CD4-positive, alpha-beta T cell treated with Interferon alpha-2 for 1 hour (primary cell): ENCODE results near the gene MAD1L1.

Experiments used
- DNase-seq, 2 donors: peaks; one replicate each; pipeline ENCODE4 v3.0.0-alpha.2; 2020 to 2022

Gene MAD1L1

DNA sequence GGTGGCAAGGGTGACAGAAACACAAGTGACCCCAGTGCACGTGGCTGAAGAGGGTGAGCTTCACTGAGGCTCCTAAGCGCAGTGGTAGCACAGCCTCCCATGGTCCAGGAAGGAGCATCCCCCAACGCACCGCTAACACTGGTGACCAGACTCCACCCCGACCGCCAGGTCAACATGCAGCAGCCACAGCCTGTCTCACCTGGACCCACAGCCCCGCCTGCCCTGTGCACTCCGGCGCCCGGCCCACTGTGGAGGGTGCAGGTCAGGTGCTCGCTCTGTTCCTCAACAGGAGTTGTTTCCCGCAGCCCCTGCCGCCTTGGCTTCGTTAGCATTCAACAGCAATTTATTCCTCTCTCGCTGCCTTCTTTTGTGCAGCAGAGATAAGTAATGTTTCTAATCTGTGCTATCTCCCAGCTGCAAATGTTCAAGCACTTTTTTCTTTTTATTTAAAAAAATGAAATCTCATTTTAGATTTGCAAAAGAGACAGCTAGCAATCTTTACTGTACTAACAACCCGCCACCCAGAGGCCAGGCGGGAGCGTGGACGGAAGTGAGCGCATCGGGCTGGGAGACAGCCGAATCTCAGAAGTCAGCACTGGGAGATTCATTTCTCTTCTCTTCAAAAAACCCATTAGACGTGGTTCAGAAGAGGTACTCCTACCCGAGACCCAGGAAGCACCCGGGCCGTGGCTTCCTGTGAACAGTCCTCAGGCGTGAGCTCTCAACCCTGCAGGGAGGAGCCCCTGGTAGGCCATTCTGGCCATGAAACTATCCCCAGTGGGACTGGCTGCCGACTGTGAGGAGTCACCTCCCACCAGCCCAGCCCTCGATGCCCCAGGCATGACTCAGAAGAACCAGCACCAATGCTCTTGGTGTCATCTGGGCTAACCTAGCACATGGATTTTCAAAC is 133.4 kb downstream of the MAD1L1 start:
- DNase-seq, result peak; percentile 24 to 30

DNA sequence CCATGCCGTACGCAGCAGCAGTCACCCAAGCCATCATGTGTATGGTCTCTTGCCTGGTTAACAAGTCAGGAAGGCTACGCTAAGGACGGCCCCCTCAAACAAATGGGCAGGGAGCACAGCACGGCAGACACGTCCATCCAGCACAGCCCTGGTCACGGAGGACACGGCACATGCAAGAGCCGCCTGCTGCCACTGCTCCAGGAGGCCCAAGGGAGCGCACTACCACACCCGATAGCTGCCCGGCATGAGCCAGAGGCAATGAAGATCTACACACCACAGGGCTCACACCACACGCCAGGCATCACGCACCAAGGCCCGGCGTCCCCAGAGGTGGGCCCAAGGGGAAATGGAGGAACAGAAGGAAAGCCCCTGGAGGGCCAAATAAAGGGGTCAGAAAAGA is 134.2 kb downstream of the MAD1L1 start:
- no peak for DNase-seq

DNA sequence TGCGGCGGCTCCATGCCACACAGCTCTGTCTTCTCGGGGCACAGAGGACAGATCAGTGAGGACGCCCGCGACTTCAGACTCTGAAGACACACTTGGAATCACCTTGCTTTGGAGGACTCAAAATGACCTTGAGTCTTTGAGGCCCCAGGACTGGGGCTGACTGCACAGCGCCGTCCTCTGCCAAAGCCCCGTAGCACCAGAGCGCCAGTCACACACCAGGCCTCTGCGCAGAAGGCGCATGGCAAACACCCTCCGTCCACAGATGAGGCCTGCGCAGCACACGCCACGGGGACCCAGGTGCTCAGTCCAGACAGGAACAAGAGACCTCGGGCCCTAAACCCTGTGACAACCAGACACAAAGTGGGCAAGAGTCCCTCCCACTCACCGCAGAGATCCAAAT is 134.7 kb downstream of the MAD1L1 start:
- no peak for DNase-seq

DNA sequence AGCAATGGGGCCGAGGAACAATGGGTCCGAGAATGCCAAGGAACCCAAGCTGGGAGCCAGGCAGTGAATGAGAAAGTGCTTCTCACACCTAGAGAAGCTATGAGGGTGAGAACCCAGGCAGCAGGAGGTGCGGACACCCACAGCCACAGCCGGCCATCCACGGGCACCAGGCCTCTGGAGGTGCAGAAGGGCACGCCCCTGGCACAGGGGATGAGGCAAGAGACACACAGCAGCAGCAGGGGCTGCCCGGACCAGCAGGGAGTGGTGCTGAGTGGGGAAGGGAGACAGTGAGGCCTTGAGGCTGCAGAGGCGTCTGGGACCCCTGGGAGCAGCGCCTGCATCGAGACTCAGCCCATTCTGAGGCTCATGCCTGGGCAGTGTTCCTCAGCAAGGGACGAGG is 135.3 kb downstream of the MAD1L1 start:
- no peak for DNase-seq

DNA sequence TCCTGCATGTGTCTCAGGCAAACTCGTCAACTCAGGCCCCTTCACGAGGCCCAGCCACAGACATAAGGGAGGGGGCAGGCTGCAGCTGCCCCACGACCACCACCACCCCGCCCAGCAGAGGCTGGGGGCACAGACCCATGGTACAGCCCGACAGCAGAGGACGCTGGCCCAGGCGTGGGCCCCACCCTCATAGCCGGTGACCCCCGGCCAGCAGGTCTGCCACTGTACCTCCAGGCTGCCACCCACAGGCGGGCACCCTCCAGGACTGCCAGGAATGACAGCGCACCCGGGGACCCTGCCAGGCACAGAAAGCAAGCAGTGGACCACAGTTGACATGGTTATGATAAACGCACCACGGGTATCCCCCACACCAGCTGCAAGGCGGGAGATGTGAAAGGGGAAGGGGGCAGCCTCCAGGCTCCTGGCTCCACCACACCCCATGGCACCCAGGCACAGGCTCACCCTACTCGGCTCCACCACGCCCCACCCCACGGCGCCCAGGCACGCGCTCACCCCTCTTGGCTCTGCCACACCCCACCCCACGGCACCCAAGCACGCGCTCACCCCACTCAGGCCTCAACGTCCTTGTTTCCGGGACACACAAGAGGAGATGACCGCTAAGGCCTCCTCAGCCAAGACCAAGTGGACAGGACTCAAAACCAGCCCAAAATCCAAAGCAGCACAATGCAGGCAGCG is 135.9 kb downstream of the MAD1L1 start:
- no peak for DNase-seq

DNA sequence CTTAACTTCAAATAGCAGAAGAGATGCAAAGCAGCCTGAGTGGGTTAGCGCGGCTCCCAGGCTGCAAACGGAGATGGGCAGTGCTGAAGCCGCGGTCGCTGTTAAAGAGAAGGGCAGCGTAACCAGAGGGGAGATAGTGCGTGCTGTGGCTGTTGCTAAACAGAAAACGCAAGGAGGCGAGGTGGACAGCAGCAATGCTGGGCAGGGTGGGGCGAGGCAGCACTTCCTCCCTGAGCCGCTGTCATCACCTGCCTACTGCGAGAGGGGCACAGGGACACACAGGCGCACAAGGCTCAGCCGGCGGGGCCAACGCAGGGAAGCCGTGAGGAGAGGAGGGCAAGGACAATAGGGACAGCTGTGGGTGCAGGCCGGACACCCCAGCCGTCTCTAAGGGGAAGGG is 137.3 kb downstream of the MAD1L1 start:
- DNase-seq, result no peak

DNA sequence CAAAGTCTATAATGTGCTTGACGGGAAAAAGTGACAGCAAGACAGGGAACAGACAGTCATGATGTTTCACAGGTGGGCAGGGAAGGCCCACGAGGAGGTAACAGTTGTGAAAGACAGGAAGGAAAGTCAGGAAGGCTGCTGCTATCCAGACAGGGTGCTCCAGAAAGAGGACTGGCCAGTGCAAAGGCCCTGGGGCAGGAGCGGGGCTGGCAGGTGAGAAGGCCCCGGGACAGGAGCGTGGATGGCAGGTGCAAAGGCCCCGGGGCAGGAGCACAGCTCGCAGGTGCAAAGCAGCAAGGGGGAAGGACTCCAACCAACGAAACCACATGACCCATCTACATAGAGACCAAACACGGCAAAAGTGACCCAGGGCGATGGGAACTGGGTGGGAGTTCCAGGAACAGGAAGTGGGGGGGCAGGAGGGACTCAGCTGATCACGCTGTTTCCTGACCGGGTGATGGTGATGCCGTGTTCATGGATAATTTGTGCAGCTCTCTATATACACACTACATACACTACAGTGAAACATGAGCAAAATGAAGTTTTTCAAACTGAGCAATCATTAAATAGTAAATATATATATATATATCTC is 138.2 kb downstream of the MAD1L1 start:
- DNase-seq, result no peak

DNA sequence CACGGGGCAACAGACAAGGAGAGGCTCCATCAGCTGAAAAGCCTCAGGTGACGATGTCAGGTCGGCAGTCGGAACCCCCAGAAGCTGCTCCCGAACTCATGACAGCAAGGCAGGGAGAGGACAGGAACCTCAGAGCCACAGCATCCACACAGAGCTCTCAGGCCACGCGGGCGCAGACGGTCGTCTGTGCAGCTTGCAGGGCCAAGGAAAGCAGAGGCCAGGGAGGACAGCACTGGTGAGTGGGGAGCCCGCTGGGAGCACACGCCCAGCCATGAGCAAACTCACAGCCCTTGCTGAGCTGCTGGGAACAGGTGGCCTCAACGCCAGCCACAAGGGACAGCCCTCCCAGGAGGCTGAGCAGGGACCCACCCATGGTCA is 138.9 kb downstream of the MAD1L1 start:
- no peak for DNase-seq

DNA sequence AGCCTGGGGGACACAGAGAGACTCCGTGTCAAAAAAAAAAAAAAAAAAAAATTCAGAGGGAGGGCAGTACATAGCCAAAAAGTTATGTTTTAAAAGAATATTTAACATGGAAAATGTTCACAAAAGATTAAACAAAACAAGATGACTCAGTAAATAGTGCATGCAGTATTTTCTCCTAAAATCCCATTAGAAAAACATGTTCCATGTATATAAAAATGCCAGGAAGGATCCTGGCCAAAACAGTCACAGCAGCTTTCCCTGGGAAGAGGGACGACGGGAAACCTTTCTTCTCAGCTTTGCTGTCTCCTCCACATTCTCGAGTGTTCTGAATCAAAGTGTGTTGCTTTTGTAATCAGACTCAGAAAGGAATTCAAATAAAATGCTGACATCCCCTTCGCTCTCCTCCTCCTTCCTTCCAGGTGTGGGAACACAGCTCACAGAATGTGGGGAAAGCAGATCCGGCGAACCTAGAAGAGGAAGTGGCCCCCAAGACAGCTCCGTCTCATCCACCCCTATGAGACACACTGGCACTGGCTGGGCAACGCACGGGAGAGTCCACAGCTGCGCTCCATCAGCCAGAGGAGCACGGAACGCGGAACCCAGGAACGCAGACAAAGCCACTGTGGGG is 139.4 kb downstream of the MAD1L1 start:
- no peak for DNase-seq

DNA sequence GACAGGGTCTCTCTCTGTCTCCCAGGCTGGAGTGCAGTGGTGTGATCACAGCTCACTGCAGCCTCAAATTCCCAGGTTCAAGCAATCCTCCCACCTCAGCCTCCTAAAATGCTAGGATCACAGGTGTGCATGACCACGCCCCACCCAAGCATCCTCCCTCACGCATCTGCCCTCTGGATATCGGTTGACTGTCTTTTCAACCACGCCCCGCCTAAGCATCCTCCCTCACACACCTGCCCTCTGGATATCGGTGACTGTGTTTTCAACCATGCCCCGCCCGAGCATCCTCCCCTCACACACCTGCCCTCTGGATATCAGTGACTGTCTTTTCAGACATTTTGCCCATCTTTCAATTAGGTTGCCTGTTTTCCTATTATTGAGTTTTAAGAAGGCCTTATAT is 140.5 kb downstream of the MAD1L1 start:
- DNase-seq, result no peak

DNA sequence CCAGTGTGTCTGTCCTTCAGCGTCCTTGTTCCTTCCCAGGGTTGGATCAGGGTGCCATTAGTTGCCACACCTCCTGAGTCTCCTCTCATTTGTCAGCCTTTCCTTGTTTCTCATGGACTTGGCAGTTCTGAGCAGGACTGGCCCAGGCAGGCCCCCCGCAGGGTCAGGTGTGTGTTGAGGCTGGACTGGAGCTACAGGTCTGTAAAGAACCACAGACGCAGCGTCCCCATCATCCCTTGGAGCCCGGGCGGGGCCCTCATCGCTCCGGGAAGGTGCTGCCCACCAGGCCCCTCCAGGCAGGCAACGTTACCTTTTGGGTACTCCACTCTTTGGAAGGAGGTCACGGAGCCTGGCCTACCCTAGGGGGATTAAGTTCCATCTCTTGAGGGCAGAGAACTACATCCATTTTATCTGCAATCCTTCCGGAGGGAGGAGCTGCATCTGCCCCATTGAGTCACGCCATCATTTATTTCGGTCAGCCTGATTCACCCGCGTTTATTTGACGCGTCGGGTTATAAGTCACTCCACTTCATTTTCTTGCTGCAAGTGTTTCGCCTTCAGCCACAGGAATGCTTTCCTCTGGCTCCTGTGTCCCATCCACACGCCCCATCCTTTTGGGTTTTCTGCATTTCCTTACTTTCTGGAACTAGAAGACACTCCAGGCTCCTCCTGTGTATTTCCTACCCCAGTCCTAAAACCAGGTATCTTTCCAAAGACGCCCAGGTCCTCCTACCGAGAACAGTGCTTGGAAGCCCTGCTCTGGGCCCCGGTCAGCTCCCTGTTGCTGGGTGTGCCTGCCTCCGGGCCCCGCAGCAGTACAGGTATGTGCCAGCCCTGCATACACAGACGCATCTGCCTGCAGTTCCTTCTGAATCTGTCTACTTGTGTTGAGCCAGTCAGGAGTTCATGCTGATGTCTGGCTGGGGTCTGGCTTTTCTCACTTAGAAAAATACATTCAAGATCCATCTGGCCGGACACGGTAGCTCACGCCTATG is 141.9 kb downstream of the MAD1L1 start:
- DNase-seq, result no peak

DNA sequence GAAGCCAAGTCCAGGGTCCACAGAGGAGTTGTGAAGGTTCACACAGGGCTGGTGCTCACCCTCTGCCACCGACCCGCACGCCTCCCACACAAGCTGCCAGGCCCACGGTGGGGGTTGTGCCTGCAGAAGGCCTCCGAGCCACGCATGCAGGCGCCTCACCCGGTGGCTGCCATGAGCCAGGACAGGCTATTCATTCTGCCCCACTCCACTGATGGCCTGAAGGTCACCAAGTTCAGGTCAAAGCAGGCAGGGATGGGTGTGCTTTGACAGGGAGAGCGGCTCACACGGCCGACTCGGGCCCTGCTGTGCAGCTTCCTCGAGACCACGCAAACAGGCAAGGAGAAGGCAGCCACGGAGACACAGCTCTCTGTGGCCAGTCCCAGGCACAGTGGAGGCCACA is 143.9 kb downstream of the MAD1L1 start:
- DNase-seq, result no peak

DNA sequence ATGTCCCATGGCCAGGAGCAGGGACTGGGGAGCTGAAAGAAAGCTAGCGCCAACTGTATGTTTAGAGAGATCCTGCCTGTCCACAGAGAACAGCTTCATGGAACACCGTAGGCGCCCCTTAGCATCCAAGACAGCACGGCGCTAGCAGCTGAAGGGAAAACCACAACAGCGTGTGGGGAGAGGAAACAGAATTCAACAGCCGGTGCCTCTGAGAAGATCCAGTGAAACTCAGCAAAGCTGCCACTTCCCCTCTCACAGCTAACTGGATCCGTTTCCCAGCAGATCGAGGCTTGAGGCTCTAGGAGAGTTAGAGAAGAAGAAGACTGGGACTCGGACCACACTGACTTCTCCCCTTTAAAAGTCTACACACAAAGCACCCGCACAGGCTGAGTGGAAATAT is 145.0 kb downstream of the MAD1L1 start:
- peak in 1 of 2 donors; percentile 15 for DNase-seq

DNA sequence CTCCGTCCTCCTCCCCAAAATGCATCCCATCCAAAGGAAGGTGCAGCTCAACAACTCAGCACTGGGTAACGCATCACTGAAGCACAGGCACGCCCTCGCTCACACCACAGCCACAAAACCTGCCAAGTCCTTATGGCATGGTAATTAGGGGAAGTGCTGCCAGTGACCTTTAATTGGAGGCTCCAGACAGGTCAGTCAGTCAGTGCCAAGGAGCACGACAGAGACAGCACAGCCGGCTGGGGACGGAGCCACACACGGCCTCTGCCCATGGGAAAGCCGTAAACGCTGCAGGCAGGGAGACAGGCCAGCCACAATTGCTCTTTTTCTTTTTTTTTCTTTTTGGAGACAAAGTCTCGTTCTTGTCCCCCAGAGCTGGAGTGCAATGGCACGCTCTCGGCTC is 146.5 kb downstream of the MAD1L1 start:
- DNase-seq, result no peak

DNA sequence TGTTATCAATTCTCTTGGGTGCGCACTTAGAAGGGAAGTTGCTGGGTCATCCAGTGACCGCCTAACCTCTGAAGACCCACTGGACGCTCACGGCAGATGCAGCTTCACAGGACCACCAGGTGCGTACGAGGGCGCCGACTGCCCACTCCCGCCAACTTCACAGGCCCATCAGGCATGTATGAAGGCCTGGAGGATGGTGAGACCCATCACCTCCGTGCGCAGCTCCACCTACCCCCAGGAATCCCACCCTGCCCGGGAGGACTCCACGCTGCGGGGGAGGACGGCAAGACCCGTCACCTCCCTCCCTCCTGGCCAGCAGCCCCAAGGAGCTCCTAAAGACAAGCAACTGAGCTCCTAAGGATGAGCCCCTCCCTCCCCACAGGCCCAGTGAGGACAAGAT is 146.9 kb downstream of the MAD1L1 start:
- DNase-seq, result no peak

DNA sequence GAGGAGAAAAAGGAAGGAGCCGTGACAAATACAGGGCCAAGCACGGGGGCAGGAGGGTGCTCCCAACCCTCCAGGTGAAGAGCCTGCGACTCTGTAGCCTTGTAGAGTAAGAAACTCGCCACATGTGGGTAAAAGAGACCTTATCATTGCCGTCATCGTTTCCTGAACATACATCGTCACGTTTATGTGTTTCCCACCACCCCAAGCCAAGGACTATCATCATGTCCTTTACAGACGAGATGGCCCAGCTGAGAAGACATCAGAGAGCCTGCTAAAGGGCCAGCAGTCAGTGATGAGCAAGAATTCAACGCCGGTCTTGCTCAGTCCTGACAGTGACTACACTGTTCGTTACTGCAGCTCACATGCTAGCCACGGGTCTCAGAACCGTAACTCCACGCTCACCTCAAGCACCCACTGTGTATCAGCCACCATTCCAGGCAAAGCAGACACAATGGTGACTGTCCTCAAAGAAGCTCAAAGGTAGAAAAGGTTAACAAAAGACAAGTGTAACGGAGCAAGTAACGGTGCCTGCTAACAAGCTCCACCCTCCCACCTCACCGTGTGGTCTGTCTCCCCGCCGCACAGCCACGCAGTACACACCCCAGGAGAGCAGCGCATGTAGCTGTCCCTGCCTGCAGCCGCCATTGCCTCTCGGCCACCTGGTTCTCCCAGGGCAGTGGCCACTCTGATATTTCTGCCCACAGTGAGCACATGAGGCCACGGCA is 147.8 kb downstream of the MAD1L1 start:
- no peak for DNase-seq

DNA sequence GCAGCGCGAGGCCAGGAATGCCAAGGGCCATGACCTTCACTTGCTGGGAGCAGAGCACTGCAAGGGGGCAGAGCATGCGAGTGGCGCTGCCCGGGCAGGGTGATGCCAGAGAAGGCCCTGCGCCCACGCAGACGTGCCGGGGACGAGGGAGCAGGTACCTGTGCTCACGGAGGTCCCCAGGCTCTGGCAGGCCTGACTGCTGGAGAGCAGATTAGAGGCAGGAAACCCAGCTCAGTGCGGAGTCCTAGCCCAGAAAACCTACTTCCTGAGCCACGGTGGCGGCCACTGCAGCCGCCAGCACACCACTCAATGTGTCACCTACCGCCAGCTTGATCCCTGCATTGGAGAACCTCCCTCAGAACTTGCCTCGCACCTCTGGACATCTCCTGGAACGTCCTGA is 148.4 kb downstream of the MAD1L1 start:
- no peak for DNase-seq

DNA sequence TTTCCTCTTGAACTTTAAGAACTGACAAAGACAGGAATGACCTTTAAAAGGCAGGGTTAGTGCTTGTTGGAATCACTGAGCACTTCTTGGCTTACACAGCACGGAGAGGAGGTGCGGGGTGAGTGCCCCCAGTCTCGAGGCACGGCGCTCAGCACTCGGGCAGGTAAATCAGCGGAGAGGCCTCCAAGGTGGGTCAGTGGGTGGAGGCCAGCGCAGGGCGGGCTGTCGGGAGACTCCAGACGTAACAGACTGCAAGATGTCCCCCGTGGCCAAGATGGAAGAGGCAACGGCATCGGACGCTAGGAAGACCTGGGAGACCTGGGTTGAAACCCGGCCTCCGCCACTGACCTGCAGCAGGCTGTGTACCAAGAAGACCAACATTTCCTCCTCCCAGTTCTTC is 149.4 kb downstream of the MAD1L1 start:
- no peak for DNase-seq

DNA sequence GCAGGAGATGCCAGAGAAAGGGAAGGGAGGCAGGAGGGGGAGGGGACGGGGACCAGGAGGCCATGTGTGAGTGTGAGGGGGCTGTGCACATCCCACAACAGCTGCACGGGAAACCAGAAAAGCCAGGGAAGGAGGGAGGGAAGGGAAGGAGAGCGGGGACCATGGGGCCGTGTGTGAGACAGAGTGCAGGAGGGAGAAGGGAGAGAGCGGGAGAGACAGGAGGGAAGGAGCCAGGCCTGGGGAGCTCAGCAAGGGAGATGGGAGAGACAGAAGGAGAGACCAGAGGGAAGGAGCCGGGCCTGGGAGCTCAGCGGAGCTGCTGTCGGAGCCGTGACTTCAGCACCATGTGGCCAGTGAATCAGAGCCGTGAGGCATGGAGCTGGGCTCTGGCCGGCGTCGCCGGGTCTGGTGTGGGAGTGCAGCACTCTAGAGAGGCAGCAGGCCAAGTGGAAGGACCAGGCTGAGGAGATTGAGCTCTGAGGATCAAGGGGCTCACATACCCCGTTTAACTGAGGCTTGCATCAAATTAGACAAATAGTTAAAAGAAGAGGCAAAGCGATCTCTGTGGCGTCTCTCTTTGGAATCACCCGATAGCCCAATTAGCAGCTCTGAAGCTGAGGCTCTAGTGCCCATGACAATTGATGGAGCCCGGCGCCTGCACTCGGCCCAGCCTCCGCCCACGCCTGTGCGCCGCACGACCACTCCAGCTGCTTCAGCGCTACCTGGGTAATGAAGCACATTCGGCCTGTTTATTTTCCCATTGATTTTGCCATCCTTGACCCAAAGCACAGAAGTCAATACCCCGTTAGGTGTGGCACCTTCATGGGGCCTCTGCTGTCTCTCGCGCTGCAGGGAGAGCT is 150.4 kb downstream of the MAD1L1 start:
- DNase-seq, result no peak

DNA sequence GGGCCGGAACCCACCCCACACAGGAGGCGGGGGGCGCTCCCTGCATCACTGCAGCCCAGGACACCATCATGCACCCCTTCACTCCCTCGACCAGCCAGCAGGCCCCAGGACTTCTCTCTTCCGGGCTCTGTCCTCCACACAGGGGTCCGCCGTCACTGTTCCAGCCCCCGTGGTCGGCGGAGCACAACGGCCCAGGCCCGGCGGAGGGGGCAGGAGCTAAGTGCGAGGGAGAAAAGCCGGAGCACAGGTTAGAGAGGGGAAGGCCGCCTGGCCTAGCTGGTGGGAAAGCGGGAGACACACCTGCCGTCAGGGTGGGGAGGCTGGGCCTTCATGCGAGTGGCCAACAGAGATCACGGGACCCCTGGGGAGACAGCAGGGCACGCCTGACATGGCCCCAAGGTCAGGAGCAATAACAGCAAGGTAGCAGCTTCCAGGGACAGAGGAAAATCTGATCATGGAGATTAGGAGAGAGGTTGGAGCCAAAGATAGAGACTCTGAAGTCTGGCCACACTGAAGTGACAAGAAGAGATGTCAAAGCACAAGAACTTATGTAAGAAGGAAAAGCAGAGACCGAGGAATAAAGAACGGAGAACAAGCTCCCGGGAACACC is 151.1 kb downstream of the MAD1L1 start:
- no peak for DNase-seq
